GM12872 (cell line): ENCODE data around the gene BORCS6.

Experiments
- CTCF ChIP-seq: IDR thresholded peaks from 3 replicates; pipeline ENCODE4 v1.5.1; 2011; ENCODE audit warnings: low read depth, mild to moderate bottlenecking, low read length, moderate library complexity; ENCODE audit not compliant: insufficient read depth

The BORCS6 gene

GRCh38 chr17:8189711-8190477 lies at the start of gene BORCS6:
BORCS6 (minus strand) TSS chr17:8190180; CDS start chr17:8190140, 40 bp downstream.
- TF ChIP-seq CTCF, result no peak

GRCh38 chr17:8237886-8238285 lies 47.9 kb upstream of the BORCS6 start:
- TF ChIP-seq CTCF, result no peak

- no peak for TF ChIP-seq CTCF
Measured at GRCh38 chr17:8237175-8237574, 47.2 kb upstream of the BORCS6 start.

GRCh38 chr17:8235676-8236075 lies 45.7 kb upstream of the BORCS6 start:
- TF ChIP-seq CTCF, result no peak

- no peak for TF ChIP-seq CTCF
Measured at GRCh38 chr17:8234361-8235270, 44.6 kb upstream of the BORCS6 start.

GRCh38 chr17:8231701-8232100 lies 41.7 kb upstream of the BORCS6 start:
- no peak for TF ChIP-seq CTCF

- no peak for TF ChIP-seq CTCF
Measured at GRCh38 chr17:8227238-8227581, 37.2 kb upstream of the BORCS6 start.
